HG02678 (cell line): ENCODE data around the gene MBD1.
"Not testable (repeated sequence)": the region's sequence is repeated elsewhere in the genome, so short reads cannot be mapped to it uniquely, and the experiment has no call there.

Experiments
- ATAC-seq: cut with Tn5 transposase; IDR thresholded peaks from one replicate; pipeline ENCODE4 v1.9.1; 2021; ENCODE audit warnings: mild to moderate bottlenecking, moderate library complexity; ENCODE audit not compliant: unreplicated experiment

MBD1 gene

DNA sequence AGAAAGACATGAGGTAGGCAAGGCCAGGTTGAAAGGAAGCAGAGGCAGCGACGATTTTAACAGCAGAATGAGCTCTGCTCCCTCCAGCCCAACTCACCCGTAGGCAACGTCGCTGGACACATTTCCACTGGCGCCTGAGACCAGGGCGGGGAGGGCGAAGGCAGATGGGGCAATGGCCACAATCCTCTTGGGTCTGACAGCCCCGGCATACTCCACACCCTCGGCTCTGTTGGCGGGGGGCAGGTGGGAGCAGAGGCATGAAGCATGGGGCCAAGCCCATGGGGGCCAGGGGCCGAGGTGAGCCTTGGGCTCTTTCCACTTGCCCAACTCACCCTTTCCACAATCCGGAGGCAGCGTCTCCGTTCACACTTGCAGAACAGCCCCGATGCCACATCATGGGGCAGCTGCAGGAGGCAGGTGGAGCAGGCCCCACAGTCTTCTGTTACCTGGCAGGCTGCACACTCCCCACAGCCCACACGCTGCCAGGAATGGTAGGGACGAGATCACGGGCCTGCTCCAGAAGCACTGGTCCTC is 5.8 kb downstream of the MBD1 start:
- ATAC-seq, result no peak

DNA sequence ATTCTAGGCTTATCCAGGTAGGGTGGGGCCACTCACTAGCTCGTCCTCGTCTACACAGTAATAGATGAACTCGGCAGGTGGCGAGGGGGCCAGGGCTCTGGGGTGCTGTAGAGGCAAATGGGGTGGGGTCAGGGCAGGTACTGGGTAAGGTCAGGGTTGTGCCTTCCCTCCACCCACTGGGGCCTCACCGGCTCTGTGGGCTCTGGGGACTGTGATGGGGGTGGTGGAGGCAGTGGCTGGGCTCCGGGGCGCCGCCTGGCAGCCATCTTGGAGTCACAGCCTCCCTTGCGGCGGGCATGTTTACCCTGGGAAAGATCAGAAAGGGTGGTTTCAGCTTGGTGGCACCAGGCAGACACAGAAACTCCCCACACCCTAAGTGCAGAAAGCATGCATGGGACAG is 6.4 kb downstream of the MBD1 start:
- ATAC-seq, result no peak

DNA sequence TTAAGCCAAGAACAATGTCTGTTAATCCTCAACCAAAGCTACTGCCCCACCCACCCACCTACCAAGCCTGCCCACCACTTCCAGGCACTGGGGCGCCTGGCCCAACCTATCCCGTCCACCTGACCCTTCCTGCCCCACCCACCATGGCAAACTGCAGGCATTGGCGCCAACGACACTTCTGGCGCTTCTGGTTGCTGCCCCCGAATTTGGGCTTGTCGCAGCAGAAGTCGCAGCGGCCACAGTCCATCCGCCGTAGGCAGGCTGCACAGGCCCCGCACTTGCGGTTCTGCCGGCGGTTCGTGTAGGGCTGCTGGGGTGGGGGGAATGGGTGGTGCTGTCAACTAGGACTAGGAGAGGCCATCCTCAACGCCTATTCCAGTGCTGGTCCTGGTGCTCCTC is 7.3 kb downstream of the MBD1 start:
- ATAC-seq, result no peak

DNA sequence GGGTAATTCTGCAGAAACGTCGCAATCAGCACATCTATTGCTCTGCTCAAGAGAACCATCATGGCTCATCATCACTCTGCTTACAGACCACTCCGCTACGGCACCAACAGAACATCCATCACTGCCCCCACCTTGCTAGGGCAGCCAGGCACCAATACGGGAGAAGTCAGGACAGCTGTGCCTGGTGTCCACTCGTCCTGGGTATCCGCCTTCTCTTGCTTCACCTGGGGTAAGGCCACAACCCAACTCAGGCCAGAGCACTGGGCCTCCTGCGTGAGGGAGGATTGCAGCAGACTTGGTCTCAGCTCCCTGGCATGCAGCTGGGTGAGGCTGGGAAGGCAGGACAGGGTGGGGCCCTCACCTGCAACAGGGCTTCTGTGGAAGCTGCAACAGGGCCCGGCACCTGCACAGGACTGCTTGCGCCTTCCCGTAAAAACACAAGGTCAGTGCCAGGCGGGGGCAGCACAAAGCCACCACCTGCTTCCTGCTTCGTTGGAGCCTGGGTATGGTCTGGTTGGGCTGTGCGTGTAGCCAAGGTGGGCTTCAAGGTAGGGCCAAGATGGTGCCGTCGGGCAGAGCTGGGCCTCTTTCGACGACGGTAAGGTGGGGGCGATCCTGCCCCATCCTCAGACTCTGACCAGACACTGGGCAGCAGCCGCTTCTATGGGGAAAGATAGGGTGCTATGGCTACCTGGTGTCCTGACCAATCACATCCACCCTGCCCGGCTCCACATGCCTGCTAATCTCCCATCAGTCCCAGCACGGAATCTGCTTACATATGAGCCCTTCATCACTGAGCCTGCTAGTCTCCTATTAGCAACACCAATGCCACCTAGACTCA is 7.9 kb downstream of the MBD1 start:
- no peak for ATAC-seq

DNA sequence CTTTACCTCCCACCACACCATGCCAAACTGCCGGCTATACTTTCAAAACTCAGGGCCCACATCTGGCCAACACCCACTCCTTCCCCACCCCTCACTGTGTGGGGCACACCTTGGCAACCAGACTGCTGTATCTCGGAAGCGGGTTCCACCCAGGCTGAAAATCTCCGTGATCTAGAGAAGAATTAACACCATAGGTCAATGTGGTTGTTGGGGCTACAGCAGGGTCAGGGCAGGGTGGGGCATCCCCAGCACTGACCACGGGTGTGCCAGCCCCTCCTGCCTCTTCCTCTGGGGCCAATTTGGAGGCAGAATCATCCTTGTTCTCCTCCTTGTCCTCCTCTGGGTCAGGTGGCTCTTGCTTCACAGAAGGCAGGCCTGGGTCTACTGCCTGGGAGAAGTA is 8.8 kb downstream of the MBD1 start:
- no peak for ATAC-seq

DNA sequence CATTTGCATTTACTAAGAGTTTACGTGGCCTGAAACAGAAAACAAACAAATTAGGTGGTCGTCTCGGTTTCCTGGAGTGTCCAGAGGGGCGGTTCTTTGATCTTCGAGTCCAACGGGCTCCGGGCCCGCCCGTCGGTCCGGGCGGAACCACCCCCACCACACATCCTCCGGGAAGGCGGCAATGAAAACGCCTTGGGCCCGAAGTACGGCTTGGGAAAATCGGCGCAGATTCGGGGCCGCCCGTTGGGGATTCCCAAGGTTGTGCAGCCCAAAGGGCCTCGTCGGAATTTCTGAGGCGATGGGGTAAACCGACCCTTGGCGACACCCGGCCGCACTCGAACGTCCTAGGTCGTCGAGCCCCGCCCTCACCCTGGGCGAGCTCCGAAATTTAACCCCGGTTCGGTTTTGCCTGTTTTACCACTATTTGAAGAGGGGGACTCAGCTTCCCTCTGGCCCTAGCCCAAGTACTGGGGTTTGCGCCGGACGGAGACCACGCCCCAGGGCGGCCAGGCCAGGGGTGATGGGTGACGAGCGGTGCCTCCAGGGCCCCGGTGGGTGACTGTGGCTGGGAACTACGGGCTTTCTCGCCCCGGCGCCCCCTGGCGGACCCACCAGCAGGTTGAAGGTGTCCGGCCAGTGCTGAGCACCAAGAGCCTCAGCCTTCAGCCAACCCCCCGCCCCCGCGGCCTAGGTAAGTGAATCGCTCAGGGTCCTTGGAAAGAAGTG is 13.1 kb downstream of the MBD1 start:
- peak; percentile 76 for ATAC-seq

- peak; percentile 82 for ATAC-seq
Measured at GRCh38 chr18:50266248-50266704, 15.0 kb downstream of the MBD1 start, which contains the start of gene CFAP53. TSS of gene CFAP53 (minus strand) at chr18:50266495. CDS start at chr18:50266404, 91 bp downstream.

DNA sequence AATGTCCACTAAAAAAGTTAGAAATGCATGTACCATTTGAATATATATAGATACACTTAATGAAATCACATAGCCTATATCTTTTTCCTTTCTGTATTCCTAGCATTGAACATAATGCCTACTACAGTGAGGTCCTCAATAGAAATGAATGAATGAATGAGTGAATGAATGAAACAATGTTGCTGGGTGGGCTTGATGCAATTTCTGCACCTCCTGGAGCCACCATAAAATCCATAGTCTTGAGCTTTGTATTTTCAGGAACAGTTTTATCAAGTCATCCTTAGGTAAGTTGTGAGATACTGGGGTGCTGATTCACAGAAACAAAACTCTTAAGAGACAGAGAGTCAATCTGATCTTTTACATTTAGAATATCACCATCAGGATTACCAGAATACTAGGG is 18.3 kb downstream of the MBD1 start:
- ATAC-seq, result no peak

- ATAC-seq, result no peak
Measured at GRCh38 chr18:50250935-50251334, 30.4 kb downstream of the MBD1 start.

- ATAC-seq, result no peak
Measured at GRCh38 chr18:50249576-50249975, 31.7 kb downstream of the MBD1 start.

DNA sequence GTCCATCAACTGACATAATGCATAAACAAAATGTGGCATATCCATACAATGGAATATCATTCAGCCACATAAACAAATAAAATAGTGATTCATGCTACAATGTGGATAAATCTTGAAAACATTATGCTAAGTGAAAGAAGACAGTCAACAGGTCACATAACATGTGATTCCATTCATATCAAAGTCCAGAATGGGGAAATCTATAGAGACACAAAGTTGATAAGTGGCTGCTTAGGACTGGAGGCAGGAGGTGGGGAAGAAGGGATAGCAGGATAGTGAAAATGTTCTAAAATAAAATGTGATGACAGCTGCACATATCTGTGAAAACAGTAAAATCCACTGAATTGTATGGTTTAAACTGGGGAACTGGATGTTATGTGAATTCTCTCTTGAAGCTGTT is 33.8 kb downstream of the MBD1 start:
- no peak for ATAC-seq

- ATAC-seq, result not testable (repeated sequence)
Measured at GRCh38 chr18:50241768-50242167, 39.6 kb downstream of the MBD1 start.

DNA sequence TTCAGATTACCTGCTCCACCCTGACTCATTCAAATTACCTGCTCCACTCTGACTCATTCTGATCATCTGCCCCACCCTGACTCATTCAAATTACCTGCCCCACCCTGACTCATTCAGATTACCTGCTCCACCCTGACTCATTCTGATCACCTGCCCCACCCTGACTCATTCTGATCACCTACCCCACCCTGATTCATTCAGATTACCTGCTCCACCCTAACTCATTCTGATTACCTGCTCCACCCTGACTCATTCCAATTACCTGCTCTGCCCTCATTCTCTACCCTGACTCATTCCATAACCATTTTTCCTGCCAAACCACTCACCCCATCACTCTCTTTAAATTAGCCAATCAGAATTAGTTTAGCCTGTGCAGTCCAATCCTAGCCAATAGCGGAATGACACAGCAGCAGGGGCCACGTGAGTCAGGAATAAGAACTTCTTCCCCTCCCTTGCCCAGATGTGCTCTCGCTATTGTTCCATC is 41.2 kb downstream of the MBD1 start:
- no peak for ATAC-seq

GRCh38 chr18:50232419-50232818 is 48.9 kb downstream of the MBD1 start:
- ATAC-seq, result no peak

DNA sequence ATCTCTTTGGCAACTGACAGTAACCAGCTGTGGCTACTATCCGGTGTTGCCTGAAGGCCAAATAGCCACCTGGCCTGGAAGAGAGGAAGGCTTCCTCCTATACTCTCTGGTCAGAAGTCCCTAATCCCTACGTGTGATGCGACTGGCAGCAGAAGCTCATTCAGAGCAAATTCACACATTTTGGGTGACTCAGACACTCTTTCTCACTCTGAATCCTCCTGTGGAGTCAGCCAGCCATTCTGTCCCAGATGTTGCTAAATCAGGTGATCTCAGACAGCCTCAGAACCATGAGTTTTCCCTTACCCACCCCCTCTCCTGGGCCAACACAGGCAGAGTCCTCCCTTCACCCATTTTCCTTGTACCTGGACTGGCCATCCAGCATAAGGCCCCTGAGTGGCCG is 49.7 kb downstream of the MBD1 start:
- no peak for ATAC-seq

- ATAC-seq, result not testable (repeated sequence)
Measured at GRCh38 chr18:50220249-50220648, 61.1 kb downstream of the MBD1 start.
